OCI-LY7 (cell line): ENCODE results near the gene KHSRP.

Source experiments
- CTCF ChIP-seq: fragments of 200-600 bp; sonication (generic); conservative IDR thresholded peaks from 2 replicates; pipeline ENCODE4 v1.5.1; 2014; ENCODE audit warnings: mild to moderate bottlenecking, antibody characterized with exemption, low read length, moderate library complexity, mixed read lengths
- EZH2phosphoT487 ChIP-seq: fragments of 200-600 bp; sonication (generic); IDR thresholded peaks from 2 replicates; pipeline ENCODE4 v1.6.1; 2018; ENCODE audit warnings: low read depth, borderline replicate concordance, mild to moderate bottlenecking, mixed run types, antibody characterized with exemption, low read length, moderate library complexity, mixed read lengths

GRCh38 chr19:6396305-6396704, 28.3 kb downstream of the KHSRP start:
- TF ChIP-seq CTCF (no peak), EZH2phosphoT487 (no peak)
